Stomach (tissue), 9 donors: ENCODE data around the gene CLIC1. TPM values are rescaled to one million over a fixed set of nuclear protein-coding genes. Genes with fewer than 3 reads are reported as not detected.

Experiments used
- DNase-seq, 2 donors: peaks; one replicate each; pipeline versions ENCODE4 v3.0.0 to v3.0.0-alpha.2; 2013 to 2019
- H3K27ac ChIP-seq, 5 donors: fragments of 200-600 bp in 4 of 5; sonication (generic) in 4 of 5; one replicate each; pipeline ENCODE4 v1.5.1; 2013 to 2019; ENCODE audit warnings: mild to moderate bottlenecking in 1 of 5, moderate library complexity in 1 of 5
- H3K27me3 ChIP-seq, 3 donors: fragments of 200-600 bp; sonication (generic); one replicate each; pipeline ENCODE4 v1.5.1; 2017 to 2019; ENCODE audit warnings: mixed run types in 1 of 3
- H3K36me3 ChIP-seq, 4 donors: fragments of 200-600 bp; sonication (generic); 1 replicate in 3 of 4; 2 replicates in 1 of 4; pipeline ENCODE4 v1.5.1; 2016 to 2019
- H3K4me1 ChIP-seq, 4 donors: fragments of 200-600 bp; sonication (generic); one replicate each; pipeline ENCODE4 v1.5.1; 2016 to 2019
- H3K4me3 ChIP-seq, 4 donors: fragments of 200-600 bp; sonication (generic) in 3 of 4; one replicate each; pipeline ENCODE4 v1.5.1; 2016 to 2019; ENCODE audit warnings: mild to moderate bottlenecking in 1 of 4
- H3K9me3 ChIP-seq, 4 donors: fragments of 200-600 bp; sonication (generic); one replicate each; pipeline ENCODE4 v1.5.1; 2016 to 2019
- EP300 ChIP-seq: sonication (generic); formaldehyde crosslinking; IDR thresholded peaks from one replicate; pipeline ENCODE4 v1.6.1; 2017; ENCODE audit warnings: antibody characterized with exemption
- POLR2A ChIP-seq, 4 donors: fragments of 450-650 bp; IDR thresholded peaks; one replicate each; pipeline ENCODE4 v1.6.1; 2016; ENCODE audit warnings: antibody characterized with exemption in 4 of 4, control low read depth in 2 of 4, mild to moderate bottlenecking in 1 of 4, moderate library complexity in 1 of 4
- POLR2AphosphoS5 ChIP-seq, 3 donors: sonication (generic); formaldehyde crosslinking; IDR thresholded peaks; one replicate each; pipeline ENCODE4 v1.6.1; 2016; ENCODE audit warnings: antibody characterized with exemption in 3 of 3
- WGBS, 5 donors: extraction: QIAGEN DNeasy Blood & Tissue Kit in 3 of 5; methylation state at CpG; one replicate each; pipeline versions ENCODE4 v1.1.5 to v1.1.7; 2013 to 2018; 5-methylcytosine and 5-hydroxymethylcytosine counted together
- intact Hi-C: fragments of 100-400 bp; cut with DNase I; formaldehyde crosslinking; loops from one replicate; pipeline ENCODE4 v1.15.1; 2023; ENCODE audit warnings: low total_unique reads
- polyA plus RNA-seq, 3 donors: library from polyadenylated mRNA; stranded (reverse); fragments of 200-250 nt; gene quantifications; one replicate each; pipeline ENCODE4 v1.2.3, GENCODE V29; 2013
- total RNA-seq, 5 donors: library from RNA; depleted of rRNA; stranded (reverse); fragments of >200 nt; gene quantifications; one replicate each; pipeline versions ENCODE4 v1.1.0 to v1.2.3, GENCODE V29; 2014 to 2016
- TF ChIP-seq, protein P1 (sequence below), 7 experiments: fragments of 450-650 bp in 4 of 7; fragments of 200-600 bp in 3 of 7; sonication (generic) in 3 of 7; IDR thresholded peaks; one replicate each; pipeline ENCODE4 v1.5.1; 2016 to 2019; ENCODE audit warnings: antibody characterized with exemption in 7 of 7, control low read depth in 2 of 7, mild to moderate bottlenecking in 1 of 7
- donor health status: healthy with polysubstance abuse.
- donor health status: Bipolar disorder and iron deficiency.
- donor health status: healthy.

The CLIC1 gene
- total and polyA plus RNA-seq, 8 donors = 33.8 to 597 (median 278) TPM

DNA sequence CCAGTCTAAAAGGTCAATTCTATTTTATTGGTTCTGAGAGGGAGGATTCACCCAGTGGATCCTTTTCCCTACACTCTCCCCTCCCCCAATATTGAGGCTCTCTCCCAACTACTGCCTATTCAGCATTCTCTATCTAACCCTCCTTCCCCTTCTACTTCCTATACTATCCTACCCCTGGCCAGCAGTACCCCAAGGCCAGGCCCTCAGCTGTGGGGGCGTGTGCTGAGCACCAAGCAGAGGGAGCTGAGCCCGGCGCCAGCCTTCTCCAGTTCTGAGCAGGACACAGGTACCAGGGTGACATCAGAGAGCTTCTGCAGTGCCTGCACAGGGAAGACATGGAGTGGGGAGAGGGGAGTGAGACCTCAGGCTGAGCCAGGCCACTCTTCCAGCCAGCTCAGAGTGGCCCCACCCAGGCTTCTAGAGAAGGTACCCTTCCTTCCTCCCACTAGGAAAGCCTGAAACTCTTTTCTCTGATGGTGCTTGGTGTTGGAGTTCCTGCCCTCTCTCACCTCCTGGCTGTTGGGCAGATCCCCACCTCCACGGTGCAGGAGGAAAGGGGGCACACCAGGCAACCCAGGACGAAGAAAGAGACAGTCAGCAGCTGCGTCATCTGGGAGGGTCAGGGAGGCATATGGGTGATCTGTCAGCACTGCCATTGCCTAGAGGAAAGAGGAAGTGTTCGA lies 9.2 kb downstream of the CLIC1 start:
- Histone ChIP-seq H3K4me3 (no peak overlapping the region), H3K4me1 (peaks cover 20 to 57% (median 37%) of the 10 kb centered on the region in 4 donors), H3K36me3 (peaks cover 28 to 51% (median 46%) of the 10 kb centered on the region in 4 donors), H3K27ac (peak overlapping the region; percentile 2 to 96 (median 95)), H3K9me3 (no peaks in the 10 kb centered on the region), H3K27me3 (no peaks in the 10 kb centered on the region)
- intact Hi-C loops = no loop called here
- 70 to 90% (median 79%) methylated on average over 7 of the region's 7 CpGs for WGBS, 5 donors
- no peak for TF ChIP-seq EP300
- TF ChIP-seq, protein P1, sequence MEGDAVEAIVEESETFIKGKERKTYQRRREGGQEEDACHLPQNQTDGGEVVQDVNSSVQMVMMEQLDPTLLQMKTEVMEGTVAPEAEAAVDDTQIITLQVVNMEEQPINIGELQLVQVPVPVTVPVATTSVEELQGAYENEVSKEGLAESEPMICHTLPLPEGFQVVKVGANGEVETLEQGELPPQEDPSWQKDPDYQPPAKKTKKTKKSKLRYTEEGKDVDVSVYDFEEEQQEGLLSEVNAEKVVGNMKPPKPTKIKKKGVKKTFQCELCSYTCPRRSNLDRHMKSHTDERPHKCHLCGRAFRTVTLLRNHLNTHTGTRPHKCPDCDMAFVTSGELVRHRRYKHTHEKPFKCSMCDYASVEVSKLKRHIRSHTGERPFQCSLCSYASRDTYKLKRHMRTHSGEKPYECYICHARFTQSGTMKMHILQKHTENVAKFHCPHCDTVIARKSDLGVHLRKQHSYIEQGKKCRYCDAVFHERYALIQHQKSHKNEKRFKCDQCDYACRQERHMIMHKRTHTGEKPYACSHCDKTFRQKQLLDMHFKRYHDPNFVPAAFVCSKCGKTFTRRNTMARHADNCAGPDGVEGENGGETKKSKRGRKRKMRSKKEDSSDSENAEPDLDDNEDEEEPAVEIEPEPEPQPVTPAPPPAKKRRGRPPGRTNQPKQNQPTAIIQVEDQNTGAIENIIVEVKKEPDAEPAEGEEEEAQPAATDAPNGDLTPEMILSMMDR (IDR thresholded peaks at IDR 0.05) = no peak
- TF ChIP-seq POLR2AphosphoS5 (IDR thresholded peaks at IDR 0.05) = no peak
- TF ChIP-seq POLR2A (IDR thresholded peaks at IDR 0.05) = no peak
- peak in 1 of 2 donors; percentile 58 for DNase-seq

GRCh38 chr6:31725502-31726350 lies 10.6 kb downstream of the CLIC1 start:
- no peaks in the 10 kb centered on the region for H3K27me3 ChIP-seq
- no peak overlapping the region for H3K27ac ChIP-seq
- DNase-seq = no peak
- H3K36me3 ChIP-seq = peaks cover 14 to 37% (median 31%) of the 10 kb centered on the region in 4 donors
- H3K9me3 ChIP-seq = no peaks in the 10 kb centered on the region
- H3K4me3 ChIP-seq = no peak overlapping the region
- H3K4me1 ChIP-seq = peaks cover 20 to 43% (median 29%) of the 10 kb centered on the region in 4 donors
- intact Hi-C loops = no loop called here
- WGBS, 5 donors = 80 to 89% (median 87%) methylated on average over 12 of the region's 12 CpGs
- TF ChIP-seq POLR2AphosphoS5 (IDR thresholded peaks at IDR 0.05) = no peak
- no peak for TF ChIP-seq POLR2A (IDR thresholded peaks at IDR 0.05)
- no peak for TF ChIP-seq EP300
- TF ChIP-seq, protein P1 (IDR thresholded peaks at IDR 0.05) = no peak

DNA sequence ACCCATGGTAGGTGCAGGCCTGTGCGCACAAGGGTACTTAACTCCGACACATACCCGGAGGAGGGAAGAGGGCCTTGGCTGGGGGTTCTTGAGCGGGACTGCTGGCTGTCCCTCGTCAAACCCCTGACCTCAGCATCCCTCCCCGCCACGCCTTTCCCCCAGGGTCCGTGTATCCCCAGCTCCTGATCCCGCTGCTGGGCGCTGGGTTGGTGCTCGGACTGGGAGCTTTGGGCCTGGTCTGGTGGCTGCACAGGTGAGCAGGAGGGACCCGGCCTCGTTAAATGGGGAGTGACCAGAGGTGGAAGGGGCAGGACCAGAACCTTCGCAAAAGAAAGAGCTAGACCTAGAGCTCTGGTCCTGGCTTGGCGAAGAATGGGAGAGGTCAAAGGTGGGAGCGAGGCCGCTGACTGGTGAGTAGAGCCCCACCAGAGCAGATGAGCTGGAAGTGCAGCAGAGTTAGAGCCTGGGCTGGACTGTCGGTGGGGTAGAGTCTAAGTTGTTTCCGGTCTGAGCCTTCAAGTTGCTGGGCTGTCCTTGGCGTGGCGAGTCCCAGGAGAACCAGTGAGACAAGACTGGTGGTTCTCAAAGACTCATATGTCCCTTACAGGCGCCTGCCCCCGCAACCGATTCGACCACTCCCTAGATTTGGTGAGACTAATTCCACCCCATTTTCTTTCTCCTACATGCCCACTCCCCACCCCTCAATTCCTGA lies 12.2 kb downstream of the CLIC1 start:
- Histone ChIP-seq H3K4me1 (peaks cover 13 to 34% (median 18%) of the 10 kb centered on the region in 4 donors), H3K4me3 (no peak overlapping the region), H3K27me3 (no peaks in the 10 kb centered on the region), H3K9me3 (no peaks in the 10 kb centered on the region), H3K36me3 (peaks cover 10 to 34% (median 28%) of the 10 kb centered on the region in 4 donors), H3K27ac (no peak overlapping the region)
- 89 to 90% (median 89%) methylated on average over 21 to 25 of the region's 25 CpGs for WGBS, 5 donors
- TF ChIP-seq POLR2AphosphoS5 (IDR thresholded peaks at IDR 0.05) (no peak), POLR2A (IDR thresholded peaks at IDR 0.05) (no peak), EP300 (no peak)
- TF ChIP-seq, protein P1 (IDR thresholded peaks at IDR 0.05) = no peak
- intact Hi-C loops = no loop called here
- DNase-seq = no peak
